Measurements from ENCODE around the gene ARPC5L.

Gene ARPC5L

GRCh38 chr9:124868511-124869465, 6.9 kb downstream of the ARPC5L start:
- DNase-seq, result peak; percentile 82

- DNase-seq, result no peak
These were observed 7.6 kb downstream of the ARPC5L start for GRCh38 chr9:124869466-124869985.

- DNase-seq, result no peak
These were observed 8.1 kb downstream of the ARPC5L start for GRCh38 chr9:124869986-124870560.

- no peak for DNase-seq
These were observed 8.8 kb downstream of the ARPC5L start for GRCh38 chr9:124870723-124871122.

- DNase-seq, result no peak
These were observed 9.2 kb downstream of the ARPC5L start for GRCh38 chr9:124871156-124871561.

- no peak for DNase-seq
These were observed 11.7 kb downstream of the ARPC5L start for GRCh38 chr9:124873664-124874063.

- no peak for DNase-seq
These were observed 13.6 kb downstream of the ARPC5L start for GRCh38 chr9:124875501-124875900.

- no peak for DNase-seq
These were observed 15.3 kb downstream of the ARPC5L start for GRCh38 chr9:124877021-124877782.

GRCh38 chr9:124878021-124878420, 16.1 kb downstream of the ARPC5L start:
- DNase-seq, result no peak

- no peak for DNase-seq
These were observed 16.6 kb downstream of the ARPC5L start for GRCh38 chr9:124878518-124878917.

- DNase-seq, result no peak
These were observed 17.3 kb downstream of the ARPC5L start for GRCh38 chr9:124879226-124879625.

GRCh38 chr9:124880501-124880900, 18.6 kb downstream of the ARPC5L start:
- no peak for DNase-seq

GRCh38 chr9:124881138-124881743, 19.3 kb downstream of the ARPC5L start:
- no peak for DNase-seq

GRCh38 chr9:124882231-124882630, 20.3 kb downstream of the ARPC5L start:
- no peak for DNase-seq

GRCh38 chr9:124884376-124884775, 22.4 kb downstream of the ARPC5L start:
- DNase-seq, result no peak

- no peak for DNase-seq
These were observed 23.6 kb downstream of the ARPC5L start for GRCh38 chr9:124885551-124885950.

GRCh38 chr9:124886461-124886860, 24.5 kb downstream of the ARPC5L start:
- DNase-seq, result no peak

GRCh38 chr9:124886866-124887492, 25.0 kb downstream of the ARPC5L start:
- DNase-seq, result no peak

- no peak for DNase-seq
These were observed 25.9 kb downstream of the ARPC5L start for GRCh38 chr9:124887832-124888231.

- DNase-seq, result no peak
These were observed 27.1 kb downstream of the ARPC5L start for GRCh38 chr9:124889006-124889405.

GRCh38 chr9:124890179-124890578, 28.2 kb downstream of the ARPC5L start:
- no peak for DNase-seq

- DNase-seq, result no peak
These were observed 32.3 kb downstream of the ARPC5L start for GRCh38 chr9:124894035-124894740.
